Erythroblast (primary cell): ENCODE measurements around the gene PTCH1.

Experiments
- GATA1 ChIP-seq: IDR thresholded peaks from 2 replicates; pipeline ENCODE4 v1.6.1; 2011; ENCODE audit warnings: low read depth, mild to moderate bottlenecking, control low read depth, low read length, moderate library complexity
- POLR2A ChIP-seq: IDR thresholded peaks from 2 replicates; pipeline ENCODE4 v1.6.1; 2011; ENCODE audit warnings: mild to moderate bottlenecking, low read length

GRCh38 chr9:95499046-95499676 lies 17.6 kb downstream of the PTCH1 start:
- TF ChIP-seq POLR2A (no peak), GATA1 (no peak)
